GM21528 (cell line): ENCODE results near the gene ODF2L.
A peak's percentile ranks its signal among the peaks of the same experiment; 100 is the strongest.
"Not testable (repeated sequence)": the region's sequence is repeated elsewhere in the genome, so short reads cannot be mapped to it uniquely, and the experiment has no call there.

ENCODE experiments used
- ATAC-seq: cut with Tn5 transposase; IDR thresholded peaks from one replicate; pipeline ENCODE4 v1.9.1; 2021; ENCODE audit warnings: mild to moderate bottlenecking, moderate library complexity; ENCODE audit not compliant: unreplicated experiment, low FRiP score

Gene ODF2L

DNA sequence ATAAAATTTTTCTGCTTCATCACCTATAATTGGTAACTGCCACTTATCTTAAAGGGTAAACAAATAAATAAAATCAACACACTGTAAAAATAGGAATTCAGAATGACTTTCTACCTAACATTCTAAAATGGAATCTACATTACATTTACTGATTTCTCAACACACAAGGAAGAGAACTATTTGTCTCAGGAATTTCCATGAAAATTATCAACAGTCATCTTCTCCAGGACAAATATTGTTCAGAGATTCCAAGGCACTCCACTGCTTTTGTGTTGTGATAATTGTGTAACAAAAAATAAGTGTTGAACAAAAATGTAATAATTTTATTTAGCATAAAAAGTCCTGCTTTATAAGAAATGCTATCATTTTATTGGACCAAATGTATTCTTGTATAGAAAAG, 7.3 kb downstream of the ODF2L start:
- ATAC-seq: no peak

GRCh38 chr1:86387916-86388627, 8.1 kb downstream of the ODF2L start:
- no peak for ATAC-seq

GRCh38 chr1:86382878-86383277, 13.2 kb downstream of the ODF2L start:
- peak; percentile 51 for ATAC-seq

GRCh38 chr1:86381223-86381622, 14.9 kb downstream of the ODF2L start:
- no peak for ATAC-seq

DNA sequence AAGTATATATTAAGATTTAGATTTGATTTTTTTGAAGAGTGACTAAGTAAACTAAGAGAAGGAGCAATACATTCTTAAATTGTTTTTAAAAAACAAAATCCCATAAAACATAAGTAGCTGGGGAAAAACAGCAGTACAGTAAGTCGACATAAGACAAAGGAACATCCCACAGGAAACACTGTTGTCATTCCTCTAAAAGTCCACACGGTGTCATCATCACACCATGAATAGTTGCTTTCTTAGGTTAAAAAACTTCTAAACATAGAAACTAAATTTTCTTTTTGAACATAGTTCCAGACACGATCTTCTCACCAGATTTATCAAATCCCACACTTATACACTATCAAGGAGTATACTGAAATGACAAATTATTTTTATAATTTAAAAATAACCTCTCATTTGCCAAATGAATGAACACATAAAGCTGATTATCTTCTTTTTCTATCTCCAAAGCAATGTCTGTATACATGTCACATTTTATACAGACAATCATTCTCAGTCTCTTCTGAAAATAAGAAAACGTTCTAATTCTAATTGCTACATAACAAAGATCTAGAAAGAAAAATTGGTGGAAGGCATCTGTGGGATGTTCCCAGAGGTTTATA, 15.8 kb downstream of the ODF2L start:
- ATAC-seq: peak; percentile 64

DNA sequence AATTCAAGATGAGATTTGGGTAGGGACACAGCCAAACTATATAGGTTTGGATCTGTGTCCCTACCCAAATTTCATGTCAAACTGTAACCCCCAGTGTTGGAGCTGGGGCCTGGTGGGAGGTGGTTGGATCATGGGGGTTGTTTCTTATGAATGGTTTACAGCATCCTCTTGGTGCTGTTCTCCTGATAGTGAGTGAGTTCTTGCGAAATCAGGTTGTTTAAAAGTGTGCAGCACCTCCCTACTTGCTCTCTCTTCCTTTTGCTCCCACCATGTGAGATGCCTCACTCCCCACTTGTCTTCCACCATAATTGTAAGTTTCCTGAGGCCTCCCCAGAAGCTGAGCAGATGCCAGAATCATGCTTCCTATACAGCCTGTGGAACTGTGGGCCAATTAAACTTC, 17.3 kb downstream of the ODF2L start:
- ATAC-seq: no peak

- ATAC-seq: no peak
These were observed 18.8 kb downstream of the ODF2L start for GRCh38 chr1:86377341-86377740.

DNA sequence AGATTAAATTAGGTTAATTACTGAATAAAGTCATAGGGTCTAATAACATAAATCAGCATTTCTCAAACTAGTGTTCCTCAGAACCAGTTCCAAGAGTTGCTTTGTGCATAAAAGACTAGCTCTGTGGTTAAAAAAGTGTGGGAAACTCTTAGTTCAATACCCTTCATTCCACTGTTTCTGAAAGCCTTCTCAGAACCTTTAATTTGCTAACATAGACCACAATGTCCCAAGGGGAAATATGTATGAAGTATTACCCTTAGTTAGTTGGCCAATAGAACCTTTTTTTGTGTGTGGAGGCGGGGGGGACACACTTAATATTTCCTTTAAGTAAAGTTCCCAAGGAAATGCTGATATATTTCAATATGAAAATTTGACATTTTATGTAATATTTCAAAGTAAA, 20.4 kb downstream of the ODF2L start:
- ATAC-seq: no peak

- no peak for ATAC-seq
These were observed 25.5 kb downstream of the ODF2L start for GRCh38 chr1:86370601-86371022.

- ATAC-seq: no peak
These were observed 30.2 kb downstream of the ODF2L start for GRCh38 chr1:86365896-86366295.

DNA sequence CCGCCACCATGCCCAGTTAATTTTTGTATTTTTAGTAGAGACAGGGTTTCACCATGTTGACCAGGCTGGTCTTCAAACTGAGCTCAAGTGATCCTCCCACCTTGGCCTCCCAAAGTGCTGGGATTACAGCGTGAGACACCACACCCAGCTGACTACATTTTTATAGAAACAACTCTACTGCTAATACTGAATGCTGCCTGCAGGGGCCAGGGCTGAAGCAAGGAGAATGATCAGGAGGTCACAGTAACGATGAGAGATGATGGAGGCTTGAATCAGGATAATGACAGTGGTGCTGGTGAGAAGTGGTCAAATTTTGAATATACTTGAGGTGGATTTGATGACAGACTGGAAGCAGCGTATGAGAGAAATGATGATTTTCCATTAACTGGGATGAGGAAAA, 33.3 kb downstream of the ODF2L start:
- ATAC-seq: no peak

DNA sequence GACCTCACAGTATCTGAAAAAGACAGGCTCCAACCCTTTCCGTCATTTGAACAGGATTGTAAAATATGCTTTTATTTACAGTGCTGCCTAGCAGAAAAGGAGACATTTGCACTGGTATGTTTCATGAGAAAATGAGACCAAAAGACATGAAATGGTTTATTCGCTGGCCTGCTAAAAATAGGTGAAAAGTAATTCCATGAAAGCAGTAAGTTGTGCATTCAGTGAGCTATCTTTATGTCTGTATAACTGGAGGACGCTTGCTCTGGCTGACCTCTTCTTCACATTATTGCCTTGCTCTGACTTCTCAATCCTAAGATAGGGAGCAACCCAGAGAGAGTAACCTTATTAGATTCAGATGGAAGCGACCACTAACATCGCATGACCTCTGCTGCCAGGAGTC, 38.3 kb downstream of the ODF2L start:
- no peak for ATAC-seq

DNA sequence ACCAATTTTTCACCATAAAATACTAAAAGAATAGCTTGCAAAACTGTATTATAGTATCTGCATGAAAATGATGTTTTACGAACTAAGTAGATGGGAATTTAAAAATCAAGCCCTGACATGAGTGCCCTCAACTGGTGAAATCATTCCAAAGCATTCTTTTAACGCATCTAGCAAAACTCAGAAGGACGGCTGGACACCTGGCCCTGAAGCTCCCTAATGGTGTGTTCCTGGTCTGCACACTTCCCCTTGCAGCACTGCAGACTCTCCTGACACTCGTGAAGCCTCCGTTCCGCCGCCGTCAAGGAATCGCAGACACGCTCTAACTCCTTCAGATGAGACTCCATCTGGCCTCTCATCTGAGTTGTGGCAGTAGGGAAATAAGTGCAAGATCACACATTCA, 39.9 kb downstream of the ODF2L start:
- no peak for ATAC-seq

- ATAC-seq: no peak
These were observed 44.0 kb downstream of the ODF2L start for GRCh38 chr1:86352086-86352485.

- ATAC-seq: not testable (repeated sequence)
These were observed 45.9 kb downstream of the ODF2L start for GRCh38 chr1:86350230-86350629.

DNA sequence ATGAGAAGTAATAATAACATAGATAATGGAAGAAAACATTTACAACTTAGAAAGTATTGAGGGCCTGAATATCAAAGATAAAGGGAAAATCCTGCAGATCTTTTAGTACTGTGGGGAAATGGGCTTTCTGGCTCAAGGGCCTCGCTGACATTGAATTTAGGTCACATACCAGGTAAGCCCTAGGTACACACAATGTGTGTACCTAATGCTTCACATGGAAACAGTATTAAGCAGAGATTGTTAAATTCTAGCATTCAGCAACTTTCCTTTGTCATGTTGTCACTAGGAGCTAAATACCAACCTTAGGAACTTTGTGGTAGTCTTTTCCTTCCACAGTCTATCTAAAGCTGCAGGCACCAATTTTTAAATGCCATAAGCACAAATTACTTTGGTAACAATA, 49.7 kb downstream of the ODF2L start:
- ATAC-seq: no peak

DNA sequence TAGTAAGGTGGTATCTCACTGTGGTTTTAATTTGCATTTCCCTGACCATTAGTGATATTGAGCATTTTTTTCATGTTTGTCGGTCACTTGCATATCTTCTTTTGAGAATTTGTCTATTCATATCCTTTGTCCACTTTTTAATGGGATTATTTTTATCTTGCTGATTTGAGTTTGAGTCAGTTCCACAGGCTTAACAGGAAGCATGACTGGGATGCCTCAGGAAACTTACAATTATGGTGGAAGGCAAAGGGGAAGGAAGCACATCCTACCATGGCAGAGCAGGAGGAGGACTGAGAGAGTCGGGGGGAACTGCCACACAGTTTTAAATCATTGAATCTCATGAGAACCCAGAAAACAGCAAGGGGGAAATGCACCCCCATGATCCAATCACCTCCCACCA, 51.1 kb downstream of the ODF2L start:
- ATAC-seq: no peak

GRCh38 chr1:86339906-86340305, 56.2 kb downstream of the ODF2L start:
- no peak for ATAC-seq

DNA sequence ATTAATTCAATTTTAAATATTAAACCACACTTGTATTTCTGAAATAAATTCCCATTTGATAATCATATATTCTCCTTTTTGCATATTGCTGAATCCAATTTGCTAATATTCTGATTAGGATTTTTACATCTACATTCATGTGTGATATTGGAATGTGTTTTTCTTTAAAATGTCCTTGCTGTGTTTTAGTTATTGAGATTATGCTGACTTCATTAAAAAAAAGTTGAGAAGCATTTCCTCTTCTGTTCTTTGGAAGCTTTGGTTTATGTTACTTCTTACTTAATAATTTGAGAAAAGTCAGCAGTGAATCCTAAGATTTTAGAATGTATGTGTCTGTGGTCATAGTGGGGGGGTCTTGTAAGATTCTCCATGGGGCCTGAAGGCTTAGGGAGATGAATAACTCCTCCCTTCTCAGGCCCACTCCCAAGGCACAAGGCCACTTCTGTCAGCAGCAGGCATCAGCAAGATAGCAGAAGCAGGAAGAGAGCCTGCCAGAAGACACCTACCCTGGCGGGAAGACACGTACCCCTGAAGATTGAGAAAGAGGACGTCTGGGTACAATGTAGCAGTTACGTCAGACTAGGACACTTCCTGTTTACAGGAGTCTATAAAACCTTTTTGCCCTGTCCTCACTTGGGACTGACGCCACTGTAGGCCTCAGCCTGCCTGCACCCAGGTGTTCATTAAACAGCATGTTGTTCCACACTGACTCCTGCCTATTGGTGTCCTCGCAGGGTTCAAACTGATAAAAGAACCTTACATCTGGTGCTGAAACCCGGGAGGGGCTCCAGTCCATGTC, 56.9 kb downstream of the ODF2L start:
- no peak for ATAC-seq

DNA sequence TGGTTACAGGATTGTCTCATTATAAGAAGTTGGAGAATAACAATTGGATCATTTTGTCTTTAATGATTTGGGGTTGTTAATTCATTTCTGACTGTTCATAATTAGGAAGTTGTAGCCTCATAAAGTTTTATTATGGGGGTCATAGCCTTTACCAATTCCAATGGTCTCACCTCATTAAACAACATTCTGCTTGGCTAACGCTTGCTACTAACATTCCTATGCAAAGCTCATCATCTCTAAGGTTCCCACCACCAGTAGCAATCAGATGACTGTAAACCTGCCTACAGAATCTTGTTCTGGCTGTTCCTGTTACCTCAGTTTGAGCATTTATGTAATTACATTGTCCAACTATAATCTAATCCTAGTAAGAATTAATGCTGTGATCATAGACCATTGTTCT, 60.2 kb downstream of the ODF2L start:
- no peak for ATAC-seq

- no peak for ATAC-seq
These were observed 70.9 kb downstream of the ODF2L start for GRCh38 chr1:86325264-86325663.
